Gastrocnemius medialis (tissue), 4 donors: Measurements from ENCODE around the gene RAB6B. TPM values are rescaled to one million over a fixed set of nuclear protein-coding genes. Genes with fewer than 3 reads are reported as not detected.

Source experiments
- ATAC-seq, 2 donors: fragments of 150-250 bp; one replicate each; pipeline ENCODE4 v1.9.1; 2016
- DNase-seq, 2 donors: peaks; one replicate each; pipeline ENCODE4 v3.0.0-alpha.2; 2019
- H3K27ac ChIP-seq, 4 donors: fragments of 200-600 bp; sonication (generic); 1 replicate in 1 of 4; 2 replicates in 3 of 4; pipeline ENCODE4 v1.5.1; 2016 to 2018; ENCODE audit warnings: mild to moderate bottlenecking in 2 of 4, moderate library complexity in 1 of 4
- H3K27me3 ChIP-seq, 3 donors: fragments of 200-600 bp; sonication (generic) in 2 of 3; 1 replicate in 1 of 3; 2 replicates in 2 of 3; pipeline versions ENCODE4 v1.5.1 to v1.6.0; 2016 to 2019; ENCODE audit warnings: mild to moderate bottlenecking in 1 of 3, moderate library complexity in 1 of 3
- H3K36me3 ChIP-seq, 2 donors: fragments of 200-600 bp; sonication (generic) in 1 of 2; one replicate each; pipeline ENCODE4 v1.5.1; 2017 to 2018
- H3K4me1 ChIP-seq, 2 donors: fragments of 200-600 bp; sonication (generic) in 1 of 2; one replicate each; pipeline ENCODE4 v1.5.1; 2016 to 2017; ENCODE audit warnings: mild to moderate bottlenecking in 2 of 2
- H3K4me3 ChIP-seq, 4 donors: fragments of 200-600 bp; sonication (generic) in 3 of 4; 1 replicate in 1 of 4; 2 replicates in 3 of 4; pipeline ENCODE4 v1.5.1; 2016 to 2019; ENCODE audit warnings: mild to moderate bottlenecking in 2 of 4
- H3K9me3 ChIP-seq, 3 donors: fragments of 200-600 bp; sonication (generic) in 2 of 3; 1 replicate in 1 of 3; 2 replicates in 2 of 3; pipeline ENCODE4 v1.5.1; 2016 to 2019
- CTCF ChIP-seq, 5 experiments: fragments of 450-650 bp in 3 of 5; fragments of 200-600 bp in 2 of 5; sonication (generic) in 2 of 5; IDR thresholded peaks in 4 of 5; conservative IDR thresholded peaks in 1 of 5; 1 replicate in 4 of 5; 2 replicates in 1 of 5; pipeline ENCODE4 v1.5.1; 2016 to 2019; ENCODE audit warnings: antibody characterized with exemption in 5 of 5, mild to moderate bottlenecking in 3 of 5, moderate library complexity in 3 of 5
- POLR2A ChIP-seq, 2 donors: fragments of 450-650 bp; IDR thresholded peaks; one replicate each; pipeline ENCODE4 v1.6.1; 2017; ENCODE audit warnings: antibody characterized with exemption in 2 of 2, mild to moderate bottlenecking in 2 of 2, moderate library complexity in 2 of 2
- in situ Hi-C, 4 donors: fragments of 200-750 bp; cut with MboI; loops; one replicate each; pipeline versions ENCODE4 v1.15.0 to v1.8.0; 2017; ENCODE audit warnings: low sequenced_read_pairs in 4 of 4
- intact Hi-C: fragments of 100-400 bp; cut with DNase I; formaldehyde crosslinking; loops from one replicate; pipeline ENCODE4 v1.15.1; 2023; ENCODE audit warnings: low total_unique reads
- total RNA-seq, 4 donors: library from RNA; depleted of rRNA; stranded (reverse); fragments of >200 nt; gene quantifications; one replicate each; pipeline versions ENCODE4 v1.1.0 to v1.2.3, GENCODE V29; 2016

RAB6B gene
- total RNA-seq, 4 donors from 2014 or later, result 0.31 to 1.1 (median 0.72) TPM

- no peak for DNase-seq
- intact Hi-C loops, result no loop called here
- H3K36me3 ChIP-seq, result no peaks in the 10 kb centered on the region
Observed at GRCh38 chr3:133884887-133885711, 10.6 kb downstream of the RAB6B start.

GRCh38 chr3:133884054-133884886 lies 11.4 kb downstream of the RAB6B start:
- ATAC-seq, result no peak
- no peak for TF ChIP-seq POLR2A (IDR thresholded peaks at IDR 0.05)
- no peak for TF ChIP-seq CTCF (IDR thresholded peaks at IDR 0.05 in 4 of 5, conservative IDR thresholded peaks at IDR 0.05 in 1 of 5)
- Histone ChIP-seq H3K27ac (no peak overlapping the region), H3K9me3 (no peaks in the 10 kb centered on the region), H3K4me3 (no peak overlapping the region), H3K36me3 (no peaks in the 10 kb centered on the region), H3K4me1 (no peaks in the 10 kb centered on the region), H3K27me3 (no peaks in the 10 kb centered on the region)
- intact Hi-C loops, result no loop called here
- DNase-seq, result no peak
- in situ Hi-C loops, result no loop called here

More at GRCh38 chr3:133884887-133885711, 10.6 kb downstream of the RAB6B start:
- Histone ChIP-seq H3K4me3 (no peak overlapping the region), H3K27ac (no peak overlapping the region), H3K9me3 (no peaks in the 10 kb centered on the region), H3K4me1 (no peaks in the 10 kb centered on the region), H3K27me3 (no peaks in the 10 kb centered on the region)
- no peak for ATAC-seq
- TF ChIP-seq CTCF (IDR thresholded peaks at IDR 0.05 in 4 of 5, conservative IDR thresholded peaks at IDR 0.05 in 1 of 5) (no peak), POLR2A (IDR thresholded peaks at IDR 0.05) (no peak)
- in situ Hi-C loops, result no loop called here

- ATAC-seq (no peak), DNase-seq (no peak)
- intact Hi-C loops (no loop called here), in situ Hi-C loops (no loop called here)
- Histone ChIP-seq H3K27ac (peak overlapping the region in 1 of 4 donors; percentile 14), H3K27me3 (no peaks in the 10 kb centered on the region), H3K4me1 (no peaks in the 10 kb centered on the region), H3K36me3 (no peaks in the 10 kb centered on the region), H3K9me3 (no peaks in the 10 kb centered on the region), H3K4me3 (no peak overlapping the region)
- TF ChIP-seq CTCF (IDR thresholded peaks at IDR 0.05 in 4 of 5, conservative IDR thresholded peaks at IDR 0.05 in 1 of 5), result no peak
- no peak for TF ChIP-seq POLR2A (IDR thresholded peaks at IDR 0.05)
Observed at GRCh38 chr3:133883641-133884040, 12.0 kb downstream of the RAB6B start.

GRCh38 chr3:133882986-133883586 lies 12.6 kb downstream of the RAB6B start:
- no peaks in the 10 kb centered on the region for H3K27me3 ChIP-seq
- DNase-seq (no peak), ATAC-seq (no peak)
- H3K4me1 ChIP-seq, result no peaks in the 10 kb centered on the region
- TF ChIP-seq POLR2A (IDR thresholded peaks at IDR 0.05), result no peak
- no peak for TF ChIP-seq CTCF (IDR thresholded peaks at IDR 0.05 in 4 of 5, conservative IDR thresholded peaks at IDR 0.05 in 1 of 5)
- in situ Hi-C loops (no loop called here), intact Hi-C loops (no loop called here)
- H3K4me3 ChIP-seq, result no peak overlapping the region
- no peaks in the 10 kb centered on the region for H3K9me3 ChIP-seq
- H3K27ac ChIP-seq, result peak overlapping the region in 1 of 4 donors; percentile 14
- no peaks in the 10 kb centered on the region for H3K36me3 ChIP-seq
